ENCODE results near the gene TBL3.

GRCh38 chr16:1976951-1977874 lies 5.4 kb downstream of the TBL3 start:
- TF ChIP-seq PATZ1 (CRISPR knock-in tag; IDR thresholded peaks at IDR 0.05; ENCODE audit: borderline replicate concordance) (no peak), ARNTL (CRISPR knock-in tag; IDR thresholded peaks at IDR 0.05; ENCODE audit: borderline replicate concordance, low read depth) (no peak), RARB (CRISPR knock-in tag; IDR thresholded peaks at IDR 0.05) (no peak), ISL1 (CRISPR knock-in tag; IDR thresholded peaks at IDR 0.05) (no peak), BACH2 (CRISPR knock-in tag; IDR thresholded peaks at IDR 0.05; ENCODE audit: borderline replicate concordance) (no peak), ZFP30 (CRISPR knock-in tag; IDR thresholded peaks at IDR 0.05) (no peak), OSR1 (CRISPR knock-in tag; IDR thresholded peaks at IDR 0.05) (no peak), TSHZ2 (CRISPR knock-in tag; IDR thresholded peaks at IDR 0.05) (no peak), ZC3H10 (CRISPR knock-in tag; IDR thresholded peaks at IDR 0.05) (no peak)

Data from SK-N-SH treated with all-trans-retinoic acid at 6 μM for 48 hours (cell line).